ENCODE results near the gene LMAN2.
"Not testable (repeated sequence)": the region's sequence is repeated elsewhere in the genome, so short reads cannot be mapped to it uniquely, and the experiment has no call there.

Gene LMAN2

GRCh38 chr5:177306674-177307543 is 44.6 kb downstream of the LMAN2 start:
- no peak for DNase-seq (ENCODE audit: low read depth)

GRCh38 chr5:177306103-177306640 is 45.3 kb downstream of the LMAN2 start:
- DNase-seq (ENCODE audit: low read depth), result not testable (repeated sequence)

- no peak for DNase-seq (ENCODE audit: low read depth)
Measured at GRCh38 chr5:177304392-177305119, 46.9 kb downstream of the LMAN2 start.

GRCh38 chr5:177303925-177304391 is 47.5 kb downstream of the LMAN2 start:
- DNase-seq (ENCODE audit: low read depth), result no peak

- DNase-seq (ENCODE audit: low read depth), result peak; percentile 79
Measured at GRCh38 chr5:177303121-177303924, 48.1 kb downstream of the LMAN2 start, which contains the start of the genes PRELID1 and RAB24. Gene PRELID1 (plus strand): TSS chr5:177303799. CDS start chr5:177303986, 187 bp downstream. Gene RAB24 (minus strand): TSS chr5:177303719. CDS start chr5:177303288, 431 bp downstream.

GRCh38 chr5:177302354-177303110 is 48.9 kb downstream of the LMAN2 start:
- no peak for DNase-seq (ENCODE audit: low read depth)

GRCh38 chr5:177301503-177302165 is 49.8 kb downstream of the LMAN2 start:
- DNase-seq (ENCODE audit: low read depth), result no peak

- DNase-seq (ENCODE audit: low read depth), result no peak
Measured at GRCh38 chr5:177300951-177301350, 50.5 kb downstream of the LMAN2 start.

GRCh38 chr5:177300236-177300880 is 51.1 kb downstream of the LMAN2 start:
- peak; percentile 47 for DNase-seq (ENCODE audit: low read depth)

- no peak for DNase-seq (ENCODE audit: low read depth)
Measured at GRCh38 chr5:177299697-177300096, 51.8 kb downstream of the LMAN2 start.

GRCh38 chr5:177297922-177298321 is 53.5 kb downstream of the LMAN2 start:
- DNase-seq (ENCODE audit: low read depth), result no peak

GRCh38 chr5:177296581-177296980 is 54.9 kb downstream of the LMAN2 start:
- DNase-seq (ENCODE audit: low read depth), result no peak

GRCh38 chr5:177295924-177296323 is 55.5 kb downstream of the LMAN2 start:
- DNase-seq (ENCODE audit: low read depth), result no peak

GRCh38 chr5:177294632-177295031 is 56.8 kb downstream of the LMAN2 start:
- no peak for DNase-seq (ENCODE audit: low read depth)

- DNase-seq (ENCODE audit: low read depth), result no peak
Measured at GRCh38 chr5:177293819-177294581, 57.5 kb downstream of the LMAN2 start.

- DNase-seq (ENCODE audit: low read depth), result no peak
Measured at GRCh38 chr5:177291735-177292134, 59.7 kb downstream of the LMAN2 start.

GRCh38 chr5:177290816-177291596 is 60.5 kb downstream of the LMAN2 start:
- DNase-seq (ENCODE audit: low read depth), result no peak

- DNase-seq (ENCODE audit: low read depth), result no peak
Measured at GRCh38 chr5:177288191-177288590, 63.3 kb downstream of the LMAN2 start.
